ENCODE data around the gene SLC38A5. TPM values are rescaled to one million over a fixed set of nuclear protein-coding genes. Genes with fewer than 3 reads are reported as not detected.
A peak's percentile ranks its signal among the peaks of the same experiment; 100 is the strongest.

The SLC38A5 gene
- total RNA-seq, 4 donors from 2014 or later, result 24.2 to 63.0 (median 46.2) TPM

- Histone ChIP-seq H3K4me1 (peaks cover 13% of the 10 kb centered on the region), H3K27me3 (no peaks in the 10 kb centered on the region), H3K4me3 (no peak overlapping the region), H3K9me3 (no peaks in the 10 kb centered on the region), H3K36me3 (no peaks in the 10 kb centered on the region), H3K27ac (no peak overlapping the region)
- 75% methylated on average over 8 of the region's 8 CpGs for WGBS
- TF ChIP-seq POLR2AphosphoS5 (IDR thresholded peaks at IDR 0.05), result no peak
- no peak for TF ChIP-seq CTCF (IDR thresholded peaks at IDR 0.05)
- no peak for TF ChIP-seq POLR2A (IDR thresholded peaks at IDR 0.05)
- TF ChIP-seq EP300 (IDR thresholded peaks at IDR 0.05), result no peak
- DNase-seq (ENCODE audit: low spot score in 2 of 2), result no peak
Observed at GRCh38 chrX:48471504-48471903, 1.4 kb upstream of the SLC38A5 start.

- TF ChIP-seq POLR2AphosphoS5 (IDR thresholded peaks at IDR 0.05) (no peak), POLR2A (IDR thresholded peaks at IDR 0.05) (no peak), EP300 (IDR thresholded peaks at IDR 0.05) (no peak), CTCF (IDR thresholded peaks at IDR 0.05) (no peak)
- 100% methylated on average over 2 of the region's 9 CpGs for WGBS
- H3K9me3 ChIP-seq, result no peaks in the 10 kb centered on the region
- H3K27ac ChIP-seq, result no peak overlapping the region
- no peaks in the 10 kb centered on the region for H3K36me3 ChIP-seq
- no peak for DNase-seq (ENCODE audit: low spot score in 2 of 2)
- peaks cover 13% of the 10 kb centered on the region for H3K4me1 ChIP-seq
- no peaks in the 10 kb centered on the region for H3K27me3 ChIP-seq
- H3K4me3 ChIP-seq, result no peak overlapping the region
Observed at GRCh38 chrX:48470833-48471118, 716 bp upstream of the SLC38A5 start.

- Histone ChIP-seq H3K4me1 (peaks cover 3% of the 10 kb centered on the region), H3K27ac (no peak overlapping the region), H3K36me3 (no peaks in the 10 kb centered on the region), H3K9me3 (no peaks in the 10 kb centered on the region), H3K27me3 (no peaks in the 10 kb centered on the region), H3K4me3 (peak overlapping the region; percentile 40)
- TF ChIP-seq POLR2A (IDR thresholded peaks at IDR 0.05) (no peak), CTCF (IDR thresholded peaks at IDR 0.05) (no peak), EP300 (IDR thresholded peaks at IDR 0.05) (no peak), POLR2AphosphoS5 (IDR thresholded peaks at IDR 0.05) (no peak)
- 46% methylated on average over 23 of the region's 23 CpGs for WGBS
- DNase-seq (ENCODE audit: low spot score in 2 of 2), result no peak
Observed at GRCh38 chrX:48468693-48469691, 1.1 kb downstream of the SLC38A5 start.

GRCh38 chrX:48468247-48468671 lies 1.8 kb downstream of the SLC38A5 start:
- TF ChIP-seq EP300 (IDR thresholded peaks at IDR 0.05), result no peak
- TF ChIP-seq CTCF (IDR thresholded peaks at IDR 0.05), result no peak
- no peak for TF ChIP-seq POLR2A (IDR thresholded peaks at IDR 0.05)
- no peak for TF ChIP-seq POLR2AphosphoS5 (IDR thresholded peaks at IDR 0.05)
- WGBS, result 29% methylated on average over 13 of the region's 18 CpGs
- Histone ChIP-seq H3K4me1 (peaks cover 3% of the 10 kb centered on the region), H3K36me3 (no peaks in the 10 kb centered on the region), H3K9me3 (no peaks in the 10 kb centered on the region), H3K4me3 (peak overlapping the region; percentile 40), H3K27me3 (no peaks in the 10 kb centered on the region), H3K27ac (no peak overlapping the region)
- DNase-seq (ENCODE audit: low spot score in 2 of 2), result no peak

GRCh38 chrX:48467281-48467761 lies 2.7 kb downstream of the SLC38A5 start:
- Histone ChIP-seq H3K9me3 (no peaks in the 10 kb centered on the region), H3K27me3 (no peaks in the 10 kb centered on the region), H3K4me1 (peaks cover 3% of the 10 kb centered on the region), H3K36me3 (no peaks in the 10 kb centered on the region), H3K4me3 (peak overlapping the region; percentile 40), H3K27ac (no peak overlapping the region)
- TF ChIP-seq CTCF (IDR thresholded peaks at IDR 0.05) (no peak), POLR2AphosphoS5 (IDR thresholded peaks at IDR 0.05) (no peak), POLR2A (IDR thresholded peaks at IDR 0.05) (no peak), EP300 (IDR thresholded peaks at IDR 0.05) (no peak)
- no peak for DNase-seq (ENCODE audit: low spot score in 2 of 2)
- 60% methylated on average over 10 of the region's 10 CpGs for WGBS

Data from suprapubic skin (tissue), 4 donors.